Measurements from ENCODE around the gene DHDDS. TPM values are rescaled to one million over a fixed set of nuclear protein-coding genes. Genes with fewer than 3 reads are reported as not detected.

The DHDDS gene
- total RNA-seq, 1 donor from 2014 or later: 78.3 TPM

- H3K36me3 Mint-ChIP-seq (ENCODE audit: low read depth): no peaks in the 10 kb centered on the region
- no peak for DNase-seq (ENCODE audit: low spot score)
- TF ChIP-seq CTCF (IDR thresholded peaks at IDR 0.05): no peak
- H3K9me3 Mint-ChIP-seq (ENCODE audit: low read depth): no peaks in the 10 kb centered on the region
- H3K4me3 Mint-ChIP-seq (ENCODE audit: unreplicated experiment): no peak overlapping the region
- H3K27ac Mint-ChIP-seq (ENCODE audit: unreplicated experiment): no peak overlapping the region
- H3K27me3 Mint-ChIP-seq (ENCODE audit: low read depth): peaks cover 2% of the 10 kb centered on the region
- no peaks in the 10 kb centered on the region for H3K4me1 Mint-ChIP-seq (ENCODE audit: low read depth)
Observed at GRCh38 chr1:26518355-26518754, 86.2 kb downstream of the DHDDS start.

- peaks cover 19% of the 10 kb centered on the region for H3K27me3 Mint-ChIP-seq (ENCODE audit: low read depth)
- no peak overlapping the region for H3K4me3 Mint-ChIP-seq (ENCODE audit: unreplicated experiment)
- no peaks in the 10 kb centered on the region for H3K4me1 Mint-ChIP-seq (ENCODE audit: low read depth)
- no peaks in the 10 kb centered on the region for H3K9me3 Mint-ChIP-seq (ENCODE audit: low read depth)
- no peak for TF ChIP-seq CTCF (IDR thresholded peaks at IDR 0.05)
- DNase-seq (ENCODE audit: low spot score): no peak
- no peaks in the 10 kb centered on the region for H3K36me3 Mint-ChIP-seq (ENCODE audit: low read depth)
- no peak overlapping the region for H3K27ac Mint-ChIP-seq (ENCODE audit: unreplicated experiment)
Observed at GRCh38 chr1:26520339-26520738, 88.2 kb downstream of the DHDDS start.

Other genes starting within 250 kb of the DHDDS start
- gene CATSPER4, start 241.7 kb upstream of the DHDDS start, total RNA-seq: not detected in 3 replicates
- 13.1 to 18.2 TPM (median 13.7 TPM) in 3 replicates for gene CEP85, start 198.1 kb upstream of the DHDDS start, total RNA-seq
- 156 to 175 TPM (median 162 TPM) in 3 replicates for gene SH3BGRL3, start 152.2 kb upstream of the DHDDS start, total RNA-seq
- 8.7 to 20.4 TPM (median 8.7 TPM) in 3 replicates for gene UBXN11, start 125.7 kb upstream of the DHDDS start, total RNA-seq
- not detected in 3 replicates for gene CD52, start 114.4 kb upstream of the DHDDS start, total RNA-seq
- not detected in 3 replicates for gene CRYBG2, start 78.2 kb upstream of the DHDDS start, total RNA-seq
- not detected in 3 replicates for gene ZNF683, start 59.6 kb upstream of the DHDDS start, total RNA-seq
- gene LIN28A, start 21.5 kb upstream of the DHDDS start, total RNA-seq: not detected in 3 replicates
- gene HMGN2, start 40.1 kb downstream of the DHDDS start, total RNA-seq: 241 to 314 TPM (median 245 TPM) in 3 replicates
- gene RPS6KA1, start 97.4 kb downstream of the DHDDS start, total RNA-seq: 3.6 to 6.3 TPM (median 4.4 TPM) in 3 replicates